ENCODE data around the gene ADGRF4. TPM values are rescaled to one million over a fixed set of nuclear protein-coding genes. Genes with fewer than 3 reads are reported as not detected.

The ADGRF4 gene
- total and polyA plus RNA-seq, 2 of the 8 experiments (the other 6 are each of a cell fraction or from before 2014, with no cell fraction given): 0.02 TPM; not detected in 1

DNA sequence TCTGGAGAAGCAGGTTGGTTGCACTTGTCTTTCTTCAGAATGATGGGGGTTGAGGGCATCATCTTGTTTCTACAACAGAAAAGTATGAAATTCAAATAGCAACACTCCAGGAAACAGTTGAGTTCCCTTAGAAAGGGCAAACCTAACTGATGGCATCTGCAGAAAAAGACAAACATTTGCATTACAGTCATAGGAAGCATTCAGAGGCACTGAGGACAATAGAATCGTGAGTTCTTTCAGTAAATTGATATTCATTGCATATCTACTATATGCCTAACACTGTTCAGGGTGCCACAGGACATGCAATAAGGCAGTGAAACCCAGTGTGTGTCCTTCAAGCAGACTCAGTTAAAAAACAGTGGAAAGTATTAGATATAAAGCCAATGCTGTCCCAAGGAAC lies 42.3 kb downstream of the ADGRF4 start (continued):
- TF ChIP-seq, protein P1, sequence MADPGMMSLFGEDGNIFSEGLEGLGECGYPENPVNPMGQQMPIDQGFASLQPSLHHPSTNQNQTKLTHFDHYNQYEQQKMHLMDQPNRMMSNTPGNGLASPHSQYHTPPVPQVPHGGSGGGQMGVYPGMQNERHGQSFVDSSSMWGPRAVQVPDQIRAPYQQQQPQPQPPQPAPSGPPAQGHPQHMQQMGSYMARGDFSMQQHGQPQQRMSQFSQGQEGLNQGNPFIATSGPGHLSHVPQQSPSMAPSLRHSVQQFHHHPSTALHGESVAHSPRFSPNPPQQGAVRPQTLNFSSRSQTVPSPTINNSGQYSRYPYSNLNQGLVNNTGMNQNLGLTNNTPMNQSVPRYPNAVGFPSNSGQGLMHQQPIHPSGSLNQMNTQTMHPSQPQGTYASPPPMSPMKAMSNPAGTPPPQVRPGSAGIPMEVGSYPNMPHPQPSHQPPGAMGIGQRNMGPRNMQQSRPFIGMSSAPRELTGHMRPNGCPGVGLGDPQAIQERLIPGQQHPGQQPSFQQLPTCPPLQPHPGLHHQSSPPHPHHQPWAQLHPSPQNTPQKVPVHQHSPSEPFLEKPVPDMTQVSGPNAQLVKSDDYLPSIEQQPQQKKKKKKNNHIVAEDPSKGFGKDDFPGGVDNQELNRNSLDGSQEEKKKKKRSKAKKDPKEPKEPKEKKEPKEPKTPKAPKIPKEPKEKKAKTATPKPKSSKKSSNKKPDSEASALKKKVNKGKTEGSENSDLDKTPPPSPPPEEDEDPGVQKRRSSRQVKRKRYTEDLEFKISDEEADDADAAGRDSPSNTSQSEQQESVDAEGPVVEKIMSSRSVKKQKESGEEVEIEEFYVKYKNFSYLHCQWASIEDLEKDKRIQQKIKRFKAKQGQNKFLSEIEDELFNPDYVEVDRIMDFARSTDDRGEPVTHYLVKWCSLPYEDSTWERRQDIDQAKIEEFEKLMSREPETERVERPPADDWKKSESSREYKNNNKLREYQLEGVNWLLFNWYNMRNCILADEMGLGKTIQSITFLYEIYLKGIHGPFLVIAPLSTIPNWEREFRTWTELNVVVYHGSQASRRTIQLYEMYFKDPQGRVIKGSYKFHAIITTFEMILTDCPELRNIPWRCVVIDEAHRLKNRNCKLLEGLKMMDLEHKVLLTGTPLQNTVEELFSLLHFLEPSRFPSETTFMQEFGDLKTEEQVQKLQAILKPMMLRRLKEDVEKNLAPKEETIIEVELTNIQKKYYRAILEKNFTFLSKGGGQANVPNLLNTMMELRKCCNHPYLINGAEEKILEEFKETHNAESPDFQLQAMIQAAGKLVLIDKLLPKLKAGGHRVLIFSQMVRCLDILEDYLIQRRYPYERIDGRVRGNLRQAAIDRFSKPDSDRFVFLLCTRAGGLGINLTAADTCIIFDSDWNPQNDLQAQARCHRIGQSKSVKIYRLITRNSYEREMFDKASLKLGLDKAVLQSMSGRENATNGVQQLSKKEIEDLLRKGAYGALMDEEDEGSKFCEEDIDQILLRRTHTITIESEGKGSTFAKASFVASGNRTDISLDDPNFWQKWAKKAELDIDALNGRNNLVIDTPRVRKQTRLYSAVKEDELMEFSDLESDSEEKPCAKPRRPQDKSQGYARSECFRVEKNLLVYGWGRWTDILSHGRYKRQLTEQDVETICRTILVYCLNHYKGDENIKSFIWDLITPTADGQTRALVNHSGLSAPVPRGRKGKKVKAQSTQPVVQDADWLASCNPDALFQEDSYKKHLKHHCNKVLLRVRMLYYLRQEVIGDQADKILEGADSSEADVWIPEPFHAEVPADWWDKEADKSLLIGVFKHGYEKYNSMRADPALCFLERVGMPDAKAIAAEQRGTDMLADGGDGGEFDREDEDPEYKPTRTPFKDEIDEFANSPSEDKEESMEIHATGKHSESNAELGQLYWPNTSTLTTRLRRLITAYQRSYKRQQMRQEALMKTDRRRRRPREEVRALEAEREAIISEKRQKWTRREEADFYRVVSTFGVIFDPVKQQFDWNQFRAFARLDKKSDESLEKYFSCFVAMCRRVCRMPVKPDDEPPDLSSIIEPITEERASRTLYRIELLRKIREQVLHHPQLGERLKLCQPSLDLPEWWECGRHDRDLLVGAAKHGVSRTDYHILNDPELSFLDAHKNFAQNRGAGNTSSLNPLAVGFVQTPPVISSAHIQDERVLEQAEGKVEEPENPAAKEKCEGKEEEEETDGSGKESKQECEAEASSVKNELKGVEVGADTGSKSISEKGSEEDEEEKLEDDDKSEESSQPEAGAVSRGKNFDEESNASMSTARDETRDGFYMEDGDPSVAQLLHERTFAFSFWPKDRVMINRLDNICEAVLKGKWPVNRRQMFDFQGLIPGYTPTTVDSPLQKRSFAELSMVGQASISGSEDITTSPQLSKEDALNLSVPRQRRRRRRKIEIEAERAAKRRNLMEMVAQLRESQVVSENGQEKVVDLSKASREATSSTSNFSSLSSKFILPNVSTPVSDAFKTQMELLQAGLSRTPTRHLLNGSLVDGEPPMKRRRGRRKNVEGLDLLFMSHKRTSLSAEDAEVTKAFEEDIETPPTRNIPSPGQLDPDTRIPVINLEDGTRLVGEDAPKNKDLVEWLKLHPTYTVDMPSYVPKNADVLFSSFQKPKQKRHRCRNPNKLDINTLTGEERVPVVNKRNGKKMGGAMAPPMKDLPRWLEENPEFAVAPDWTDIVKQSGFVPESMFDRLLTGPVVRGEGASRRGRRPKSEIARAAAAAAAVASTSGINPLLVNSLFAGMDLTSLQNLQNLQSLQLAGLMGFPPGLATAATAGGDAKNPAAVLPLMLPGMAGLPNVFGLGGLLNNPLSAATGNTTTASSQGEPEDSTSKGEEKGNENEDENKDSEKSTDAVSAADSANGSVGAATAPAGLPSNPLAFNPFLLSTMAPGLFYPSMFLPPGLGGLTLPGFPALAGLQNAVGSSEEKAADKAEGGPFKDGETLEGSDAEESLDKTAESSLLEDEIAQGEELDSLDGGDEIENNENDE (IDR thresholded peaks at IDR 0.05; ENCODE audit: insufficient replicate concordance, low read length): no peak
- TF ChIP-seq CTBP2 (IDR thresholded peaks at IDR 0.05; ENCODE audit: borderline replicate concordance, insufficient read depth, insufficient read length, low read length): no peak

All from H1 (cell line).